GM19035 (cell line): ENCODE data around the gene CD7.

ENCODE experiments used
- ATAC-seq: cut with Tn5 transposase; IDR thresholded peaks from one replicate; pipeline ENCODE4 v1.9.1; 2021; ENCODE audit not compliant: unreplicated experiment

CD7 gene

DNA sequence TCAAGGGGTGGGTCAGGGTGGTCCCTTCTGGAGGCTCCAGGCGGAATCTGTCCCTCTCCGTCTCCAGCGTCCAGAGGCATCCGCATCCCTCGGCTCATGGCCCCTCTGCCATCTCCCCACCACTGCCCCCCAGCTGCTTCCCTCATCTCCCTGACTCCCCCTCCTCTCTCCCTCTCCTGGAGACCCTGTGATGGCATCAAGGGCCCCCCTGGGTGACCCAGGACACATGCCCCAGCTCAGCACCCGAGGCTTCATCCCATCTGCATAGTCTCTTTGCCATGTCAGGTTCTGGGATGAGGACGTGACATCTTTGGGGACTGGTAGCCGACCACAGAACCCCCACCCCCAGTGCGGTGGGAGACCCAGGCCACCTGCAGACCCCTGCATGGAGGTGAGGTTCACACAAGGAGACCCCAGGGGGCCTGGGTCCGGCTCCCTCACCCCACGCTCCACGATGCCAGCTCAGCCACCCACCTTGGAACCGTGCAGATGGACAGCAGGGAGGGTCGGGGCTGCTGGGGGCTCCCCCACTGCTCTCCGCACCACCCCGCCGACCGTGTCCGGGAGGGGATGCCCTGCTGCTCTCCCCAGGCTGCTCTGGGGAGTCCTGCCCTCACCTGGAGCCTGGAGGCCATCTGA is 12.4 kb upstream of the CD7 start:
- ATAC-seq, result no peak

DNA sequence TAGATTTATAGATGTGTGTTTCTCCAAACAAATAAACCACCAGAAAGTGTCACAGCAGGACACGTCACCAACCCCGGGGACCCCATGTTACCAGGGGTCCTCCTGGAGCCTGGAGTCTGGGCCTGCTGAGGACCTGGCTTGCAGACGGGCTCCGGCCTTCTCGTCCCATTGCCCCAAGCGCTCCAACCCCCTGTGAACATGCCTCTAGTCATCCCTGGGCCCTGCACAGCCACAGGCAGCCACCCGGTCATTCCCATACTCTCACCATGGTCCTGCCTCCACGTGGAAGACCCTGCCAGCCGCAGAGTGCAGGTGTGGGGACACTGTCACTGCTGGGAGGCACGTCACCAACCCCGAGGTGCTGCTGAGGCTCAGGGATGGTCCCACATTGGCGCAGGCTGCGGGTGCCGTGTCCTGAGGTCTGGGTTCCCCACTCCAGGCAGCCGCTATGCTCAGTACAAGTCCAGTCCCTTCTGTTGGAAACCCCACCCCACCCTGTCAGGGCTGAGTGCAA is 11.6 kb upstream of the CD7 start:
- ATAC-seq, result no peak

DNA sequence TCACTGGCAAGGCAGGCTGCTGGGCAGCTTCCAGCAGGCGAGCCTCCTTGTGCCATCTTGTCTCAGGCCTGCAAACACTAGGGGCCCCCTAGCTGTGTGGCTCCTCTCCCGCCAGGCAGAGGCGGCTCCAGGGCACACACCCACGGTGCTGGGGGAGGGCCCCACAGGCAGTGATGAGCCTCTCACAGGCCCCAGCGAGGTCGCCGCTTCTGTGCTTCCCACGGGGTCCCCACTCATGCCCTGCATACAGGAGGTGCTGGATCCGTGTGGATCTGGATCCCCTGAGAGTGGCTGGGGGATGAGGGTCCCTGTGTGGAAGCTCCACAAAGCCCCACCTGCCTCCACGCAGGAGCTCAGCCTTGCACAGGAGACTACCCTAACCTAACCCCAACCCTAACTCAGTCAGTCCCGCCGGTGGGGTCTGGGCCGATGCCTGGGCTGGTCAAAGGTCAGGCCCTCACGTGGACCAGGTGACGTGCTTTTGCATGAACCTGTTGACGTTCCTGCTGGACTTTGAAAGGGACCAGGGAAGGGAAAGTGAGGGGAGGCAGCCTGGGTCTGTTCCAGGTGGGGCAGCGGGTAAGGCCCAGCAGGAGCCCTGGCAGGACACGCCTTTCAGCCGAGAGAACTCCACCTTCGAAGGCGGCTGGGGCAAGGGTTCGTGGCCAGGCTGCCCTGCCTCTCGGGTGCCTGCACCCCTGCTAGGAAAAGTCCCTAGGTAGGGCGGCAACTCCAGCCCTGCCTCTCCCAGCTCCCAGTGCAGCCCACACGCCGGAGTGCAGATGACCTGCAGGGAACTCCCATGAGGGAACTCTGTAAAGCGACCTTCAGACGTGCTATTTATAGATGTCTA is 11.0 kb upstream of the CD7 start:
- no peak for ATAC-seq

- ATAC-seq, result no peak
Measured at GRCh38 chr17:82327757-82328140, 10.3 kb upstream of the CD7 start.

- ATAC-seq, result no peak
Measured at GRCh38 chr17:82327289-82327688, 9.9 kb upstream of the CD7 start.

- no peak for ATAC-seq
Measured at GRCh38 chr17:82325286-82326180, 8.1 kb upstream of the CD7 start.

- no peak for ATAC-seq
Measured at GRCh38 chr17:82324566-82325285, 7.3 kb upstream of the CD7 start.

GRCh38 chr17:82323514-82324234 is 6.3 kb upstream of the CD7 start:
- ATAC-seq, result no peak

GRCh38 chr17:82322526-82323453 is 5.4 kb upstream of the CD7 start:
- no peak for ATAC-seq

- no peak for ATAC-seq
Measured at GRCh38 chr17:82321947-82322466, 4.6 kb upstream of the CD7 start.

- ATAC-seq, result no peak
Measured at GRCh38 chr17:82320956-82321927, 3.8 kb upstream of the CD7 start.

DNA sequence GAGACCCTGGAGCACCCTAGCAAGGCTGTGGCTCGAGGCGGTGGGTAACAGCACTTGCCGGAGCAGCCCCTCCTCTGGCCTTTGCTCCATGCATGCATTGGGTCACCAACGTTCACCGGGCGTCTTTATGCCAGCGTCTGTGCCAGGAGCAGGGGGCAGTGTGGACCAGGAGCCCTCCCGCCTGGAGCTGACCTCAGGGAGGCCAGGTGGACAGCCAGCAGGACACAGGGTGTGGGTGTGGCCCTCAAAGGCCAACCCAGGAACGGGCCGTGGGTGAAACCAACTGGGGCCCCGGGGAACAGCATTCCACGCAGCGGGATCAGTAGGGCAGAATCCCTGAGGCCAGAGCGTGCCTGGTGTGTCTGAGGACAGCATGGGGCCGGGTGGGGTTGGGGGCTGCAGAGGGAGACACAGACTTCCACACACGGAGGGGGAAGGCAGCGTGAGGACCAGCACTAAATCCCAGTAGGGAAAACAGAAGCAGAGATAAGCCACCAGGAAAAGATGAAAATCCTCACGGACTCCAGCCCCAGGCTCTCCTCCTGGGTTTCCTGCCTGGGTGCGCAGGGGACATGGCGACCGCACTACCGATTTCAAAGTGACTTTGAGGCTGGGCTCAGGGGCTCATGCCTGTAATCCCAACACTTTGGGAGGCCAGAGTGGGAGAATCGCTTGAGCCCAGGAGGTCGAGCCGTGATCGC is 2.9 kb upstream of the CD7 start:
- ATAC-seq, result no peak

DNA sequence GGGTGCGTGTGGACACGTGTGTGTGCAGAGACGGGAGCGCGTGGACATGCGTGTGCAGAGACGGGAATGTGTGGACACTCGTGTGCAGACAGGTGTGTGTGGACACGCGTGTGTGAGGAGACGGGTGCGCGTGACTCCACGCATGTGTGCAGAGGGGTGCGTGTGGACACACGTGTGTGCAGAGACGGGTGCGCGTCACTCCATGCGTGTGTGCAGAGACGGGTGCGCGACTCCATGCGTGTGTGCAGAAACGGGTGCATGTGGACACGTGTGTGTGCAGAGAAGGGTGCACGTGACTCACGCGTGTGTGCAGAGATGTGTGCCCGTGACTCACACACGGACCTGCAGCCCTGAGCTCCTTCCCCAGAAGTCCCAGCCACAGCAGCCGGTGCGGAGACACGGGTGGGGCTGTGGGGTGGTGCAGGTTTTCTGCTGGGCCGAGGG is 2.2 kb upstream of the CD7 start:
- ATAC-seq, result no peak

DNA sequence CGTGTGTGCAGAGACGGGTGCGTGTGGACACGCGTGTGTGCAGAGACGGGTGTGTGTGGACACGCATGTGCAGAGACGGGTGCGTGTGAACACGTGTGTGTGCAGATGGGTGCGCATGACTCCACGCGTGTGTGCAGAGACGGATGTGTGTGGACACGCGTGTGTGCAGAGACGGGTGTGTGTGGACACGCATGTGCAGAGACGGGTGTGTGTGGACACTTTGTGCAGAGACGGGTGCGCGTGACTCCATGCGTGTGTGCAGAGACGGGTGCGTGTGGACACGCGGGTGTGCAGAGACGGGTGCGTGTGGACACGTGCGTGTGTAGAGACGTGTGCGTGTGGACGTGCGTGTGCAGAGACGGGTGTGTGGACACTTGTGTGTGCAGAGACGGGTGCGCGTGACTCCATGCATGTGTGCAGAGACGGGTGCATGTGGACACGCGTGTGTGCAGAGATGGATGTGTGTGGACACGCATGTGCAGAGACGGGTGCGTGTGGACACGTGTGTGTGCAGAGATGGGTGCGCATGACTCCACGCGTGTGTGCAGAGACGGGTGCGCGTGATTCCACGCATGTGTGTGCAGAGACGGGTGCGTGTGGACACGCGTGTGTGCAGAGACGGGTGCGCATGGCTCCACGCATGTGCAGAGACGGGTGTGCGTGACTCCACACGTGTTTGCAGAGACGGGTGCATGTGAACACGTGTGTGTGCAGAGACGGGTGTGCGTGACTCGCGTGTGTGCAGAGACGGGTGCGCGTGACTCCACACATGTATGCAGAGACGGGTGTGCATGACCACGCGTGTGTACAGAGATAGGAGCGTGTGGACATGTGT is 1.6 kb upstream of the CD7 start:
- ATAC-seq, result no peak

- no peak for ATAC-seq
Measured at GRCh38 chr17:82318169-82318498, 726 bp upstream of the CD7 start.
